D341Med (cell line): ENCODE results near the gene TMEM100.

Experiments used
- DNase-seq: peaks from one replicate; pipeline ENCODE4 v3.0.0; 2012; ENCODE audit warnings: low spot score

Gene TMEM100, protein sequence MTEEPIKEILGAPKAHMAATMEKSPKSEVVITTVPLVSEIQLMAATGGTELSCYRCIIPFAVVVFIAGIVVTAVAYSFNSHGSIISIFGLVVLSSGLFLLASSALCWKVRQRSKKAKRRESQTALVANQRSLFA

DNA sequence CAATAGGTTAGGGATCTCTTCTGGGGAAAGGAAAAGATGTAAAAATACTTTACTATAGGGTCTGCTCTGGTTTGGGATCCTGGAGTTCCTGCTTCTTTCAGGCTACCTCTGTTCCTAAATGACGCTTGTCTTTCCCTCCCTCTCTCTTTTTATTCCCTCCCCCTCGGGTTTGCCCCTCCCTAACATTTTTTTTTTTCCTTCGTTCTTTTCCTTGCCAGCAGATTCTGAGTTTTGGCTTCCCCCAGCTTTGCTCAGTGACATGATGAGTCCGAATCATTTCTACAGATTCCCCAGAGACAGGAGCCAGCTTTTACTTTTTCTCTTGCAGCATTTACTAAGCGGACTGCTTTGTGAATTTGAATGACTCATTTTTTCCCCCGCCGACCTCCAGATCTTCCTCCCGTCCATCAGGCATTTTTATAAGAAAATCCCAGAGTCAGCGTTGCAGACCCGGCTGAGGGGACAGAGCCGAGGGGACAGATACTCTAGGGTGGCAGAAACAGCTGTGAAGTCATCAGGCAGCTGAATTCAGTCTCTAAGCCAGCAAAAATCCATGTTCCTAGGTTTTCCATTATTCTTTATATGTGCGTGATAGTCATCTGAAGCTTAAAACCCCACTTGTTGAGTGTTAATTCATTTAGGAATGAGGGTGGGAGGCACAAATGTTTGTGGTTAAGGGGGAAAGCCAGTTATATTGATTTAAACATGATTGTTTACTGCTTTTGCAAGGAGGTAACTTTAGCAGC is at the start of gene TMEM100:
TSS of gene TMEM100 (minus strand) at position 123 of the 746 bp plus-strand sequence. CDS start 1,794 bp downstream, outside the sequence.
- no peak for DNase-seq

DNA sequence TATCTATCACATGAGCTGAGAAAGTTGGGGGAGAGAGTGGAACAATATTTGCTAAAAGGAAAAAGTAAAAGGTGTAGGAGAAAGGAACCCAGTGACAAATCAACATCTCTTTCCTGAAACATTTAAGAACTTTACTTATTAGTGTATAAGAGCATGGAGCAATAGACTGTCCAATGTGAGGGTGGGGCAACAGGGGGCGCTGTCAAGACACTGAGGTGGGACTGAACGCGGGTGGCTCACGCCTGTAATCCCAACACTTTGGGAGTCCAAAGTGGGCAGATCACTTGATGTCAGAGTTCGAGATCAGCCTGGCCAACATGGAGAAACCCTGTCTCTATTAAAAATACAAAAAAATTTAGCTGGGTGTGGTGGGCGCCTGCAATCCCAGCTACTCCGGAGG is 49.4 kb upstream of the TMEM100 start:
- DNase-seq: no peak

DNA sequence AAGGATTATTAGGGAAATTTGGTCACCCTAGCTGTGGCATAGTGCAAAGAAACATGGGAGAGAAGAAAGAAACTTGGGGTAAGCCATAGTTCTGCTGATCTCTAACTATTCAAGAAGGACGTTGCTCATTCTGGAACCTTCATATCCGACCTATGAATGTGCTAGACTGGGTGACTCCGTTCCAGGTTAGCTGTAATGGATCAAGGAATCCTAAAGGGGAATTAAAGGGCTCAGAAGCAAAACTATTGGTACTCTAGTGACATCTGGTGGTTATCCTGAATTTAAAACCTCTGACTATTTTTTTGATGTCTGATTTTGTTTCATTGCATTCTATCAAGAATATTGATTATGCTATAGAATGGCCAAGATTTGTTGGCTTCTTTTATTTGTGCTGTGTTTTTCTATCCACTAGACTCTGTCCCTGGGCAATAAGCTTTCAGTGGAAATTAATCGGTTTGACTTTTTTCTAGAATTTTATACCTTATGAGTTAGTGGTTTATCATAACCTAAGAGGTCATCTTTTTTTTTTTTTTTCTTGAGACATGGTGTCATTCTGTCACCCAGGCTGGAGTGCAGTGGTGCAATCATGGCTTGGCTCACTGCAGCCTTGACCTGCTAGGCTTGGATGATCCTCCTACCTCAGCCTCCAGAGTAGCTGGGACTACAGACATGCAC is 47.7 kb upstream of the TMEM100 start:
- peak; percentile 71 for DNase-seq

DNA sequence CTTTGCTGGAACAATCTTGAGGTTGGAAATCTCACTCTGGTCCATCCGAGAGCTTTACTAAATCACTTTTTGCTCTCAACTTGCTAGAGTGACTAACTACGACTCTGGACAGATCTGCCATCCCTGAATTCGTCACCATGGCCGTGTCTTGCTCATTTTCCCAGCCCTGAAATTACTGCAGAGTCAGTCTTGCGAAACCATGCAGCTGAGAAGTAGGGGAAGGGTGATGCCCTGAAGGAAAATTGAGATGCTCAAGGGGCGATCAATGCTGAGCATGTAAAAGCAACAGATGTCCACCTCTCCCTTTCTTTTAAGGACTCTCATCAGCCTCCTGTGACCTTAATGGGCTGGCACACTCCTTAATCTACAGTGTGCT is 46.9 kb upstream of the TMEM100 start:
- DNase-seq: no peak

DNA sequence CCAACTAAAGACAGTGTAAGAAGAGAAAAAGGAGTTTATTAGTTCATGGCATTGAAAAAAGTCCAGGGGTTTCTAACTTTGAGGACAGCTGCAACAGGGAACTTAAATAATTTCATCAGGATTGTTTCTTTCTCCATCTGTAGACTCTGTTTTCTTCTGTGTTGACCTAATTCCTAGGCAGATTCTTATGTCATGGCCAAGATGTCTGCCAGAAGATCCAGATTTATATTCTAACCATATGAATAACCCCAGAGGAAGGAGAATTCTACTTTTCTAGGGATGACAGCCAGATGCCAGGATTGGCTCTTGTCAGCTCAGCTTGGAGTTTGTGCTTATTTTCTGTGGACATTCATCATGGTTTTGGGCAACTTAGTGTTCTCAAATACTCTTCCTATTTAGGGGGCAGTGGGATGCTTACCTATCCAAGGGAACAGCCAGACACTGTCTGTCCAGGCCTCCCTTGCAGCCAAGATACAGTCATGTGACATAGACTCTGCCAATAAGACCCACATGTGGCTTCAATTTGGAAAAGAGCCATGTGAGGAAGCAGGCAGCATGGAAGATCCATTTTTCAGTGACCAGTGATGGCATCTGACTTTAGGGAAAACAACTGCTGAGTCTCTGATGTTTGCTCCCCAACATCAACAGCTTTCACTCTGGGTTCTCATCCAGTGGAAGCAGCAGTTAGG is 46.4 kb upstream of the TMEM100 start:
- no peak for DNase-seq

DNA sequence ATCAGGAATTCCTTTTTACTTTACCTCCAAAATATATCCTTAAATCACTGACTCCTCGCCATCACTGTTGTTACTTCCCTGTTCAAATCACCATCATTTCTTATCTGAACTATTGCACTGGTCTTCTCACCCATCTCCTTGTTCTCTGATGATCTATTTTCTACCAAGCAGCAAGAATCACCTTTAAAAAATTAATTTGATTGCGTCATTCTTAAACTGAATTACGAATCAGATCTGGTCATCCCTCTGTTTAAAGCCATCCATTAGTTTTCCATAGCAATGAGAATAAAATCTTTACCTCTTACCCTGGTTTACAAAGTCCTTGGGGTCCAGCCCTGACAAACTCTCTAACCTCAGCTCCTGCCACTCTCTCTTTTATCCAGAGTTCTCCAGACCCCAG is 42.8 kb upstream of the TMEM100 start:
- no peak for DNase-seq

DNA sequence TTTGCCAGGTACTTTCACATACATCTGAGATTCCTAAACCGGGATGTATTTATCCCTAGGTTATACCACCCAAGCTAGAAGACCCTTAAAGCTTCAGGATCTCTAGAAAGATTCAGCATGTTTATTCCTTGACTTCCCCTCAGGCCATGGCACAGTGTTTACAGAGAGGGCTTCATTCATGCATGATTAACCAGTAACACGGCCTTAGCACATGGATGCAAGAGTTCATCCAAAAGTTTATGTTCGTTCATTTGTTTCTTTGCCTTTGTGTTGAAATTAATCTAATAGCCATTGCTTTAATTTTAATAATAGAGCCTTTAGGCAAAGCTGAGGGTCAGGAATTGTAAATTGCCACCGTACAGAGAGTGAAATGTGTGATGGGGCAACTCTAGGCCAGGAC is 41.9 kb upstream of the TMEM100 start:
- DNase-seq: no peak

DNA sequence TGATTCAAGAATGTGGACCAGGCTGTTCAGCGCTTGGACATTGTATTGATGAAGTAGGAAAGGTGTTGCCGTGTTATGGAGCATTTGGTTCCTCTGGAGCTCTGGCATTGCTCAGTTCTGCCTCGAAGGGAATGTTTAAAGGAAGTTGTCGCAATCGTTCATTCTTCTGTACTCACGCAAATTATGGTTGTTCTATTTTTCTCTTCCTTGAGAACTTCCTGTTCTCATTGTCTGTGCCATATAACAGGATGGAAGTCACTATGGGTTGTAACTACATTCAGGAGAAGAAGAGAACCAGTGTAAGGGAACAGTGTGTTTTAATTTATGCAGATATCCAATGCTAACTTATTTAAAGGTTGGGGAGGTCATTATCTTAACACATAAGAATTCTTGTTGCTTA is 41.2 kb upstream of the TMEM100 start:
- no peak for DNase-seq

DNA sequence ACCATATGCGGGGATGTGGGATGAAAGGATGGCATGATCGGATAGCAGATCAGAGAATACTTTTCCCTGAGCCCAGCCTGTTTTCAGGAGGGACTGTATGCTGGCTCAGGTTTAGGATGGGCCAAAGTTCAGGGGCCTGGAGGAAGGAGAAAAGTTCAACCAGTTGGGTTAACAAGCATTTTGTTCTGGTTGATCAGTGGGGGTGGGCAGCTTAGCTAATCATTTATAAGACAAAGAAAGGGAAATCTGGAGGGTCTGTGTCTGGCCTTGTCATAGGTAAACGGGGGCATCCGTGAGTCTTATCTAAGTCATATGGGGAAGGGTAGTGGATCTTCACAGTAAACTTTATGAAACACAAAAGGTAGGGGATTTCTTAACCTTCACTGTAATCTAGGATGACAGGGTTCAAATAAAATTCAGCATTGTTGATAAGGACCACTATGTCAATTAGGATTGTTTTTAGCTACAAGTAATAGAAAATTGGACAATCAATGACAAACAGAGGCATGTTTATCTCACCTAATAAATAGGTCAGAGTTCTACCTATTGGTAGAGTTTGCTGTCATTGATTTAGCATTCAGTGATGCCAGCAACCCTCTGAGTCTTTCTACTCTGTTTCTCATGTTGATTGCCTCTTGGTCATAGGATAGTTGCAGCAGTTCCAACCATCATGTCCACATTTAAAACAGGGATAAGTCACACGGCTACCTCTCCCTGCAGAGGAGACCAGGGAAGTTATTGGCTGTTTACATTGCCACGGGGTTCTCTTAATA is 39.6 kb upstream of the TMEM100 start:
- DNase-seq: no peak

DNA sequence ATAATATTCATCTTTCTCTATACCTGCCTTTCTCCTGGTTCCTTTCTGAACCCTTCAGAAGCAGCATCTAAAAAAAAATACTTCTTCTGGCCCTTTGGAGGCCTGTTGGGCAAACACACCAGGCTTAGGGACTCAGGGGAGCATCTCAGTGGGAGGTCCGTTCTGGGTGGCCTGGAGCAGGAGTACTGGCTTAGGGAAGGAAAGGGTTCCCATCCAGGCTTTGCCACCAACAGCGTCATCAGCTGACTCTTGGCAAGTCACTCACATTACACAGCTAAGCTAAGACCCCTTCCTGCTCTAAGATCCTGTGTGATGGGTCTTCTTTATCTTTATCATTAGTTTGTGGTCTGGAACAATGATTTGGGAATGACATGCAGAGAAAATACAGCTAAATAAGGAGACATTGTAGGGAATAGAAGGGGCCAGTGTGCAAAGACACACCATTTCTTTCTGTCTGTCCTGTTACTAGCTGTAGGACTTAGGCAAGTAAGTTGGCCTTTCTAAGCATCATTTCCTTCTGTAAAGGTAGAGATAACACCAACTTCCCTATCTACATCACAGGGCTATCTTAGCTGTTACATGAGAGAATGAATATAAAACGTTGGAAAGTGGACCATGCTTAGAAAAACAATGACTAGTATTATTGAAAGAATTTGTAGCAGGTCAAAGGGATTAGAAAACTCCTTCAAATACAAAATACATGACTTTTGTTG is 38.1 kb upstream of the TMEM100 start:
- DNase-seq: no peak

DNA sequence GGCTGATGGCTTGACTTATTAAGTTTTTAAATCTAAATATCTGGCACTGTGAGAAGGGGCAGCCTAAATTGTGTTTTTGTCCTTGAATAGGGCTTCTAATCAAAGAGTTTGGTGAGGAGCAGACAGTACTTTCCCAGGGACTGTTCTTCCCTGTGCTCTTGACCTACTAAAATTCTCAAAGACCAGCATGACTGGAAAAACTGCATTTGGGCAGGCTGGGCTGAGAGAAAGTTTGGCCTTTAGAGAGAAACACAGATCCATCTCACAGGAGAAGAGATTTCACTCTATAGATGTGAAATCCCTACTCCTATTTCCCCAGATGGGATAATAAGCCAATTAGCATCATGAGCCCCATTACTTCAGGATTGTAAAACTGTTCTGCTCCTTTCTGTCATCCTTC is 35.5 kb upstream of the TMEM100 start:
- no peak for DNase-seq

DNA sequence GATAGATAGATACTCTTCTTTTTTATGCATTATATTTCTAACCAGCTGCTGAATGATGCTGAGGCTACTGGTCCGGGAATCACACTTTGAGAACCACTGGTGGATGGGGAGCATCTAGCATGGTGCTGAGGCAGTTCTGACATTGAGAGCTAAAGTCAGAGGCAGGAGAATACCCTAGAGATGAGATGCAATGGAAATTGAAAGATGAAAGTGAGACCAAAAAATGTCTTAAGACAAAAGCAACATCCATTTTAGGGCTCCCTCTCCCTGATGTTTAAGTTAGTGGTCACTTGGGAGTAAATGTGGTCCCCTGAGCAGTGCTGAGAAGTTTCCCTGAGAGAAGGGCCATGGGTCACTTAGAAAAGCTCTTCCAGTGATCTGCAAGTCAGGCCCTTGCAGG is 35.0 kb upstream of the TMEM100 start:
- DNase-seq: no peak

DNA sequence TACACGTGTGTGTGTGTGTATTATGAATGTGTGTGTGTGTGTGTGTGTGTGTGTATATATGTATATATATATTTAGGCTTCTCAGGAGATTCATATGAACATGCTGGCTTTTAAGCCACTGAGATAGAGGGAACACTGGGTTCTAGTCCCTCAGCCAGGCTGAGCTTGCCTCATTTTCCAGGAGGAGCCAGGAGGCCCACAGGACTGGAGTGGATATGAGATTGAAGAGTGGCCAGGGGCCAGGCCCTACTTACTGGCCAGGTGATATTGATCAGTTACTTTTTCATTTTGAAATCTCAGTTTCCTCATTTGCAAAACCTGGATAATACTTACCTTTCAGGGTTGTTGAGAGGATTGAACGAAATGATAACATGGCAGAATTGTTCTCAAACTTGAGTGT is 34.0 kb upstream of the TMEM100 start:
- no peak for DNase-seq

DNA sequence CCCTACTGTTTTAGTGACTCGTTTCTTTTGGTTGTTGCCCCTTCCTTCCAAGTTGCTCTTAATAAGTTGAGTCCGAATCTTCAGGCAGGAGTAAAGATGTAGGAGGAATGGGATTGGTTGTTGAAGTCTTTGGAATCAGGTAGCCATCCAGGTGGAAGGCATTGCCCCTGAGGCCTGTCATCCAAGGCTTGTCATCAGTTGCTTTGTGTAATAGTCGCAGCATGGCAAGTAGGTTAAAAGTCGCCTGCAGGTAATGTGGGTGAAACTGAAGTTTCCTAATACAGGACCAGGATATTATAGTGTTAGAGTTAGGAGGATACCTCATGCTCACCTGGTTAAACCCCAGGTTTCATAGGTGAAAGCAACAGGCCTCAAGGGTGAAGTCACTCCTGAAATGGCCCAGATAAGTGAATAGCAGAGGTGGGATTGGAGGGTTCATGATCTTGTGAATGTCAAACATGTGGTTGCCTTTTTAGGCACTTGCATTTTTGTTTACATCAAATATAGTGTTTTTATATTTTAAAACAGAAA is 29.1 kb upstream of the TMEM100 start:
- no peak for DNase-seq

DNA sequence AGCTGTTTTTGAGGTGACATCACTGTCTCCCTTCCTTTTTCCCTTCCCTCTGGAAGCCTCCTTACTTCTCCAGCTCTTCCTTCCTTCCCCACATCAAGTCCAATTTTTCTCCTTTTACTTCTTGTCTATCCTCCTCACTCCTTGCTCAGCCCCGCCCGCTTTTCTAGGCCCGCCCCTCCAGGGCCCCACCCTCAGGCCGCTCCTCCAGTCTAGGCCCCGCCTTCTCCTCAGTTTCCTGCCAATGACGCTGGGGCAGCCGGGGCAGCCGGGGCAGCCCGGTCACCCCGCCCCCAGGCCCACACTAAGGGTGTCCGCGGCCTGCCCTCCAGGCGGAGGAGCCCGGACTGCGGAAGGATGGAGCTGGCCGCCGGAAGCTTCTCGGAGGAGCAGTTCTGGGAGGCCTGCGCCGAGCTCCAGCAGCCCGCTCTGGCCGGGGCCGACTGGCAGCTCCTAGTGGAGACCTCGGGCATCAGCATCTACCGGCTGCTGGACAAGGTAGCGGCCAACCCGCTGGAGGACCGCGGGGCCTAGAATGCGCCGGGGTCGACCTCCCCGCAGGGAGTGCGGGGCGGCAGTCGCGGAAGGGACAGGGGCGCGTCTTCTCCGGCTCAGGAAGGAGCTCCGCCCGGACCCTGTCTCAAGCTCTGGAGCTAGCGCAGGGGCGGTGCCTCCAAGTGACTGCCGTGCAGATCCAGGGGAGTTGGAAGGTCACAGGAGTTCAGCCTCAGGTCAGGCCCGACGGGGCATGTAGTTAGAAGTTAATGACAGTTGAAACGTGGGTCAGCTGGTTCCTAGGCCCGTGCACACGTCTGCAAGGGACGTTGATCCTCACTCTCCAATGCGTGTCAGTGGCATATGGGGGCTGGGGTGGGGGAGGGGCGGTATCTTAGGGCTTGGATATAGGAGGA is 28.3 kb upstream of the TMEM100 start, which contains the start of gene PCTP:
TSS of gene PCTP (plus strand) at position 302 of the 908 bp plus-strand sequence. CDS start at position 355, 53 bp downstream.
- DNase-seq: peak; percentile 84

DNA sequence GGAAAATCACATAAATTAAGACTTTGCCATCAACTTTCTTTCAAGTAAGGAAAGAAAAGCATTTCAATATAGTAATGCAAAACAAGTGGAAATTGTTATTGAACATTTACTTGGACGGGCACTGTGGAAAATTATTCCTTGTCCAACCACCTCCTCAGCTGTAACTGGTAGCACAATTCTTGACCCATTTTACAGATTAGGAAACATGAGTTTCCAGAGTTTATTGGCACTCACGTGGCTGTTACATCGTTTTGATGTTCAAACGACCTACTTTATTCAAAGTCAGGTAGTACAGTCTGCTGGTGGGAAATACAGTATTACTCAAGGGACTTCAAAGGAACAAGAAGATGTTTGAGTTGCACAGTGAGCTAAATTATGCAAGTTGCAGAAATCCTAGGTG is 27.3 kb upstream of the TMEM100 start:
- no peak for DNase-seq

DNA sequence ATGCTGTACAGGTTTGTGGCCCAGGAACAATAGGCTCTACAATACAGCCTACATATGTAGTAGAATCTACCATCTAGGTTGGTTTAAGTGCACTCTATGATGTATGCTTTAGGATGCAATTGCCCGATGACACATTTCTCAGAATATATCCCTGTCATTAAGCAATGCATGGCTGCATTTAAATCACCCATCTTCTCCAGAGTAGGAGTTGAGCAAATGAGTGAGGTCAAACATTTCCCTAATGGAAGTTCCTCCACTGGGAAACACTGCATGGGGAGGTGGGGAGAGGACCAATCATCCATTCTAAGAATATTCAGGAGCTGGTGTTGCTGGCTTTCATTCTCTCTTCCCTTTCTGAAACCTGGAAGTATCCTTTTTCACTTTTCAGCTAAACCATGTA is 26.2 kb upstream of the TMEM100 start:
- DNase-seq: no peak

DNA sequence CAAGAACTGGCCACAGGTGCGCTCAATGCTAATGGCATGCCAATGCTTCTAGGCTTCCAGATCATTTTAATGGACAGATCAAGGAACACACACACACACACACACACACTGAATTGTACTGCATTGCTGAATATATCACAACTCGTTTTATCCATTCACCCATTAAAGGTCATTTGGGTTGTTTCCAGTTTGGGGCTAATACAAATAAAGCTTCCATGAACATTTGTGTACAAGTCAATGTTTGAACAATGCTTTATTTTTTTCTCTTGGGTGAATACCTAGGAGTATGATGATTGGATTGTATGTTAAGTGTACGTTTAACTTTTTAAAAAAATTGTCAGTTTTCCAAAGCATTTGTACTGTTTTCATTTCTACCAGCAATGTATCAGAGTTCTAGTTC is 24.5 kb upstream of the TMEM100 start:
- no peak for DNase-seq

DNA sequence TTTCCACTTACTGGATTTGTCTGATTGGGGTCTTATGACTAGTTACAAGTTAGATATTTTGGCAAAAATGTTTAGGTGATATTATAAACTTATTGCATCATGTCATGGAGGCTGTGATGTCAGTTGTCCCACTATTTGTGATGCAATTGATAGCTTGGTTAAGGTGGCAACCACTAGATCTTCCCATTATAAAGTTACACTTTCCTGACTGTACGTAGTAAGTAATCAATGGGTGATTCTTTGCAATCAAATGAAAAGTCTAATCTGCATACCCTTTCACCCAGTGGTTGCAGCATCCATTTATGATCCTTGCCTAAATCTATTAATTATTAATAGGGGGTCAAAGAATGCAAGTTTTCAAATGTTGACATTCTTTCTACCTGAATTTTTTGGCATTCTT is 23.8 kb upstream of the TMEM100 start:
- DNase-seq: no peak

DNA sequence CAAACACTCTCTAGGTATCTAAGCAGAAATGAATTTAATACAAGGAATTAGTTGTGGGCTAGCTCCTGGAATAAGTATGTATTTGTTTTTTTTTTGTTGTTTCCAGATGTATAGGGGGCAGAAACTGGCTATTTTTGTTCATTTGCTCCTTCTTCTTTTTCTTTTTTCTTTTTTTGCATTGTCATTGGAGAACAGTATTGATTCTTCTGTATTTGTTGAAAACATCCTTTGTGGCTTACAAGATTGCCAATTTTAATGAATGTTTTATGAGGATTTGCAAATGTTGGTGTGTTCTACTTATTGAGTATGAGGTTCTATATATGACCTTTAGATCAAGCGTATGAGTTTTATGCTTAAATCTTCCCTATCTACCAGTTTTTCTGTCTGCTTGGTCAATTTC is 22.6 kb upstream of the TMEM100 start:
- DNase-seq: no peak
